Glutamatergic neuron (in vitro differentiated cells): ENCODE results near the gene TMEM100. TPM values are rescaled to one million over a fixed set of nuclear protein-coding genes. Genes with fewer than 3 reads are reported as not detected.

Source experiments
- DNase-seq: peaks from one replicate; pipeline ENCODE4 v3.0.0; 2022
- H3K27ac Mint-ChIP-seq: one replicate; pipeline ENCODE4 v1.8.0; 2020; ENCODE audit warnings: mild to moderate bottlenecking, mixed read lengths, inconsistent platforms; ENCODE audit not compliant: unreplicated experiment
- H3K27me3 Mint-ChIP-seq: one replicate; pipeline ENCODE4 v1.8.0; 2020; ENCODE audit warnings: mild to moderate bottlenecking, moderate library complexity, mixed read lengths, inconsistent platforms; ENCODE audit not compliant: unreplicated experiment
- H3K36me3 Mint-ChIP-seq: one replicate; pipeline ENCODE4 v1.8.0; 2020; ENCODE audit warnings: mild to moderate bottlenecking, mixed read lengths, inconsistent platforms; ENCODE audit not compliant: unreplicated experiment
- H3K4me1 Mint-ChIP-seq: one replicate; pipeline ENCODE4 v1.8.0; 2020; ENCODE audit warnings: mild to moderate bottlenecking, low read depth, mixed read lengths, inconsistent platforms; ENCODE audit not compliant: unreplicated experiment
- H3K4me3 Mint-ChIP-seq: one replicate; pipeline ENCODE4 v1.8.0; 2020; ENCODE audit warnings: mild to moderate bottlenecking, mixed read lengths, inconsistent platforms; ENCODE audit not compliant: unreplicated experiment
- H3K9me3 Mint-ChIP-seq: one replicate; pipeline ENCODE4 v1.8.0; 2020; ENCODE audit warnings: mild to moderate bottlenecking, moderate library complexity, mixed read lengths, inconsistent platforms; ENCODE audit not compliant: unreplicated experiment
- total RNA-seq: library from RNA; stranded (reverse); fragmentation: NEBNext Ultra II Directional; extraction: Animal tissue kit (Norgen Biotek cat#: 25700); gene quantifications from one replicate; pipeline ENCODE4 v1.2.1, GENCODE V29; 2021; ENCODE audit not compliant: unreplicated experiment
- TF ChIP-seq, protein P1 (sequence below): fragments of 200-600 bp; sonication (generic); IDR thresholded peaks from one replicate; pipeline ENCODE4 v1.5.0; 2021; ENCODE audit not compliant: partially characterized antibody, unreplicated experiment

TMEM100 gene
- total RNA-seq, 1 donor from 2014 or later, result 1.4 TPM

DNA sequence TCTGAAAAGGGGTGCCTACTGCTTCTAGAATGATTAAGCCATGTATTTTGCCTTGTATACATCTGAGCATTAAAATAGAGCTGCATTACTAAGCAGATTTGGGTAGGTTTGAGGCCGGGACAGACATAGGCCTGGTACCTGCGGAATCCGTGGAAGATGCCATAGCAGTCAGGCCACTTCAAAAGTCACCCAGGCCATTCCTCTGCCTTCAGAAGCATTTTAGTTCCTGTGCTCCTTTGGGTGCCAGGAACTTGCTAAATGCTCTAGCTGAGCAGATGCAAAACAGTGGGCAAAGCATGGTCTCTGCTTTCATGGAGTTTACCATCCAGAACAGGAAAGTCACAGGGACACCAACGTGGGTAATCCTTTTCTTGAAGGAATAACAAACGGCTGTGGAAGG is 5.7 kb upstream of the TMEM100 start:
- TF ChIP-seq, protein P1, sequence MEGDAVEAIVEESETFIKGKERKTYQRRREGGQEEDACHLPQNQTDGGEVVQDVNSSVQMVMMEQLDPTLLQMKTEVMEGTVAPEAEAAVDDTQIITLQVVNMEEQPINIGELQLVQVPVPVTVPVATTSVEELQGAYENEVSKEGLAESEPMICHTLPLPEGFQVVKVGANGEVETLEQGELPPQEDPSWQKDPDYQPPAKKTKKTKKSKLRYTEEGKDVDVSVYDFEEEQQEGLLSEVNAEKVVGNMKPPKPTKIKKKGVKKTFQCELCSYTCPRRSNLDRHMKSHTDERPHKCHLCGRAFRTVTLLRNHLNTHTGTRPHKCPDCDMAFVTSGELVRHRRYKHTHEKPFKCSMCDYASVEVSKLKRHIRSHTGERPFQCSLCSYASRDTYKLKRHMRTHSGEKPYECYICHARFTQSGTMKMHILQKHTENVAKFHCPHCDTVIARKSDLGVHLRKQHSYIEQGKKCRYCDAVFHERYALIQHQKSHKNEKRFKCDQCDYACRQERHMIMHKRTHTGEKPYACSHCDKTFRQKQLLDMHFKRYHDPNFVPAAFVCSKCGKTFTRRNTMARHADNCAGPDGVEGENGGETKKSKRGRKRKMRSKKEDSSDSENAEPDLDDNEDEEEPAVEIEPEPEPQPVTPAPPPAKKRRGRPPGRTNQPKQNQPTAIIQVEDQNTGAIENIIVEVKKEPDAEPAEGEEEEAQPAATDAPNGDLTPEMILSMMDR, result no peak
- Mint-ChIP-seq H3K27me3 (peaks cover 2% of the 10 kb centered on the region), H3K4me1 (peaks cover 37% of the 10 kb centered on the region), H3K9me3 (peaks cover 2% of the 10 kb centered on the region), H3K4me3 (no peak overlapping the region), H3K36me3 (no peaks in the 10 kb centered on the region), H3K27ac (no peak overlapping the region)
- no peak for DNase-seq

DNA sequence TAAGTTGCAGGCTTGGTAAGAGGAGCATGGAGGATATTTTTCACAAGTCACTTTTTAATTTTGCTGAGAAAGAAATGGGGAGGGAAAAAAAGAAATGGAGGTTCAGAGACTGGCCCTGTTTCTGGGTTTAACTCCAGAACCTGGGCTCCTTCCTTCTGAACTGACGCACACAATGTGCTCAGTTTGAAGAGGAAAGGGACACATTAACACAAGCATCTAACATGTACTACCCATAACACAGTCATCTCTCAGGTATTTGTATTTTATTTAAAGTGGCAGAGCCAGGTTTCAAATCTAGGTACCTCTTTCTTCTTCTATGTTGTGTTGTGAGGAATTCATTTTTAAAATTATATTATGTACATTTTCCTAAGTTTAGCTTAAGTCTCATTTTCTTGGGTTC is 5.3 kb upstream of the TMEM100 start:
- TF ChIP-seq, protein P1, result no peak
- Mint-ChIP-seq H3K27me3 (peaks cover 2% of the 10 kb centered on the region), H3K4me3 (no peak overlapping the region), H3K4me1 (peaks cover 38% of the 10 kb centered on the region), H3K36me3 (no peaks in the 10 kb centered on the region), H3K9me3 (peaks cover 2% of the 10 kb centered on the region), H3K27ac (no peak overlapping the region)
- DNase-seq, result no peak

DNA sequence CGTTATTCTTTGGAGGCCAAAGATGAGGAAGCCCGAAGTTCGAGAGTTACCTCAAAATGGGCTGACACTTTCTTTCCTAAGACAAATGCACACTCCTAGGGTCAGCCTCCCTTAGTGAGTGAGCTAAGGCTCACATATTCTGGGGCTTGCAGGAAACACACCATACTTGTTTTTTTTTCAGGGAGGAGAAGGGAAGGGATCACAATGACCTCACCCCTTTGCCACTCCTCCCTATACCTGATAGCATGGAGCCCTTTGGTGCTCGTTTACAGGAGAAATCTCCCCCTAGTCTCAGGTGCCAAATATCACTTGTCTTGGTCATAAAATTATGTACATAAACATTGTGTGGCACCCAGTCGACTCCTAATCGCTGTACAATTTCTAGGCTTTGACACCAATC is 4.6 kb upstream of the TMEM100 start:
- no peak for DNase-seq
- H3K4me3 Mint-ChIP-seq, result no peak overlapping the region
- TF ChIP-seq, protein P1, result no peak
- H3K27me3 Mint-ChIP-seq, result peaks cover 2% of the 10 kb centered on the region
- H3K27ac Mint-ChIP-seq, result no peak overlapping the region
- no peaks in the 10 kb centered on the region for H3K36me3 Mint-ChIP-seq
- peaks cover 2% of the 10 kb centered on the region for H3K9me3 Mint-ChIP-seq
- peaks cover 37% of the 10 kb centered on the region for H3K4me1 Mint-ChIP-seq

DNA sequence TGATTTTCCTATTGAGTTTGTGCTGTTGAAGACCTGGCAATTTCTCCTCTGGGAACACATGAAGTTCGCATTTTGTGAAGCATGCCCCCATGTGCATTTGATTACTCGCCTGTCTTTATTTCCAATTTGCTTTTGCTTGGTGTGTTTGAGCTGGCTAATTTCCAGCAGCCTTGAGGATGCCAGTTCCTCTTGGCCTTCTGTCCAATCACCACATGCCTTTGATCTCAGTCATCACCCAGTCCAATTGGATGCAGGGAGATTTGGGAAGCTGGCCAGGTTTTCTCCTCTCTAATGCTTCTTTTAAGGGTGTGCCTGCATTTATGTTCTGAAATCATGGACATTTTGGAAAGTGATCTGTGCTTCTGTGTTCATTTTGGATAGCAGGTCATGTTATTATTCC is 3.8 kb upstream of the TMEM100 start:
- no peaks in the 10 kb centered on the region for H3K36me3 Mint-ChIP-seq
- peaks cover 2% of the 10 kb centered on the region for H3K27me3 Mint-ChIP-seq
- H3K4me1 Mint-ChIP-seq, result peaks cover 32% of the 10 kb centered on the region
- H3K9me3 Mint-ChIP-seq, result peaks cover 2% of the 10 kb centered on the region
- H3K4me3 Mint-ChIP-seq, result no peak overlapping the region
- no peak for DNase-seq
- no peak overlapping the region for H3K27ac Mint-ChIP-seq
- TF ChIP-seq, protein P1, result no peak

DNA sequence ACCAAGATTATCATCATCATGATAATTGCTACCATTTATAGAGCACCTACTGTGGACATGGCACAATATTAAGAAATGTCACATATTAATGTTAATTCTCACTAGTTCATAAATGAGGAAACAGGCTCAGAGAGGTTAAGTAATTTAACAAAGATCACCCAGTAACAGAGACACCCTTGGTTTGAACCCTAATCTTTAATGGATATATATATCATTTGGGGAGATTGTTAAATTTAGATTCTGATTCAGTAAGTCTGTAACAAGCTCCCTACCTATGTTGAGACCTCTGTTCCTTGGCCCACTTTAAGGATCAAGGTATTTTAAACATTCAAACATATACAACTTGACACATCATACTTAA is 804 bp upstream of the TMEM100 start:
- TF ChIP-seq, protein P1, result no peak
- Mint-ChIP-seq H3K9me3 (peaks cover 2% of the 10 kb centered on the region), H3K4me1 (peaks cover 30% of the 10 kb centered on the region), H3K27ac (no peak overlapping the region), H3K27me3 (peaks cover 2% of the 10 kb centered on the region), H3K36me3 (no peaks in the 10 kb centered on the region), H3K4me3 (no peak overlapping the region)
- DNase-seq, result no peak
